CD4-positive, alpha-beta T cell treated with Interleukin-21 for 1 hour (primary cell): Measurements from ENCODE around the gene SUGCT.
"Not testable (repeated sequence)": the region's sequence is repeated elsewhere in the genome, so short reads cannot be mapped to it uniquely, and the experiment has no call there.

Source experiments
- DNase-seq: peaks from one replicate; pipeline ENCODE4 v3.0.0-alpha.2; 2020

SUGCT gene

GRCh38 chr7:40204581-40204980 lies 69.8 kb downstream of the SUGCT start:
- DNase-seq = no peak

GRCh38 chr7:40205992-40206391 lies 71.2 kb downstream of the SUGCT start:
- no peak for DNase-seq

GRCh38 chr7:40211276-40212003 lies 76.6 kb downstream of the SUGCT start:
- no peak for DNase-seq

GRCh38 chr7:40213291-40213690 lies 78.5 kb downstream of the SUGCT start:
- DNase-seq = no peak

- no peak for DNase-seq
These were observed 79.1 kb downstream of the SUGCT start for GRCh38 chr7:40213856-40214255.

GRCh38 chr7:40218612-40219011 lies 83.8 kb downstream of the SUGCT start:
- not testable (repeated sequence) for DNase-seq

GRCh38 chr7:40219917-40220316 lies 85.1 kb downstream of the SUGCT start:
- no peak for DNase-seq

- DNase-seq = no peak
These were observed 85.7 kb downstream of the SUGCT start for GRCh38 chr7:40220421-40220911.

- no peak for DNase-seq
These were observed 87.0 kb downstream of the SUGCT start for GRCh38 chr7:40221836-40222235.

- no peak for DNase-seq
These were observed 88.8 kb downstream of the SUGCT start for GRCh38 chr7:40223451-40224127.

GRCh38 chr7:40230101-40230500 lies 95.3 kb downstream of the SUGCT start:
- DNase-seq = no peak

GRCh38 chr7:40231796-40232195 lies 97.0 kb downstream of the SUGCT start:
- no peak for DNase-seq

- DNase-seq = no peak
These were observed 97.6 kb downstream of the SUGCT start for GRCh38 chr7:40232242-40232893.

GRCh38 chr7:40234046-40234445 lies 99.2 kb downstream of the SUGCT start:
- DNase-seq = no peak

- DNase-seq = no peak
These were observed 99.9 kb downstream of the SUGCT start for GRCh38 chr7:40234666-40235065.

GRCh38 chr7:40237731-40238130 lies 102.9 kb downstream of the SUGCT start:
- DNase-seq = no peak

GRCh38 chr7:40239755-40240303 lies 105.0 kb downstream of the SUGCT start:
- DNase-seq = no peak

- no peak for DNase-seq
These were observed 108.3 kb downstream of the SUGCT start for GRCh38 chr7:40243076-40243475.

- no peak for DNase-seq
These were observed 109.4 kb downstream of the SUGCT start for GRCh38 chr7:40244226-40244625.

GRCh38 chr7:40248681-40249080 lies 113.9 kb downstream of the SUGCT start:
- DNase-seq = no peak

- not testable (repeated sequence) for DNase-seq
These were observed 118.6 kb downstream of the SUGCT start for GRCh38 chr7:40253444-40253843.

GRCh38 chr7:40263752-40264390 lies 129.1 kb downstream of the SUGCT start:
- DNase-seq = no peak

GRCh38 chr7:40267583-40267982 lies 132.8 kb downstream of the SUGCT start:
- no peak for DNase-seq
